ENCODE measurements around the gene CHN2.

GRCh38 chr7:29291723-29292618, 97.4 kb downstream of the CHN2 start:
- TF ChIP-seq CTCF (IDR thresholded peaks at IDR 0.05 in 8 of 11, conservative IDR thresholded peaks at IDR 0.05 in 3 of 11) = no peak
- TF ChIP-seq POLR2AphosphoS5 (IDR thresholded peaks at IDR 0.05) = no peak
- TF ChIP-seq POLR2A (IDR thresholded peaks at IDR 0.05) = no peak

Data from spleen (tissue), 7 donors.